Measurements from ENCODE around the gene LIMS2. TPM values are rescaled to one million over a fixed set of nuclear protein-coding genes. Genes with fewer than 3 reads are reported as not detected.

LIMS2 gene
- total and polyA plus RNA-seq, 5 donors, result 163 to 224 (median 200) TPM

DNA sequence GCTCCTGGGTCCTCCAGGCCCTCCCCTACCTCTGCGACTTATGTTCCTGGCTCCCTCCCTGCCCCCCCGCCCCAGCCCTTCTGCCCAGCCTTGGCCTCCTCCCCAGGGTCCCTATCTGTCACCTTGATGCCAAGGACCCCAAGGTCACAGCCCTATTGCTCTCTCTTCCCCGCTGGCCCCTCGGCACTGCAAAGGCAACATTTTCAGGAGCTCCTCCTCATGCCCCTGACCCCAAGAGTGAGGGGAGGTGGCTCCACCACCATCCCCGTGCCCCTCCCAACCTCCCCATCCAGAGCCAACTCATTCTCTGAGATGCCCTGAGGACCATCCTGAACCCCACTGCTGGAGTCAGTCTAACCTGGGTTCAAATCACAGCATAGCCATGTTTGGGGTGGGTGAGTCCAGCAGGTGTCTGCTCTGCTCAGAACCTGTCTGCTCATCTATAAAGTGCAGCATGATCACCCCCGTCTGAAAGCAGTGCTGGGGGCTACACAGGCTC is 11.7 kb downstream of the LIMS2 start:
- no peak for ATAC-seq
- DNase-seq, result peak in 1 of 3 donors; percentile 42
- Histone ChIP-seq H3K9me3 (ENCODE audit: control insufficient read depth, low read length) (no peaks in the 10 kb centered on the region), H3K27me3 (ENCODE audit: control insufficient read depth, insufficient read depth) (no peaks in the 10 kb centered on the region), H3K4me1 (ENCODE audit: control insufficient read depth, insufficient read depth, low read length) (peaks cover 36% of the 10 kb centered on the region), H3K27ac (ENCODE audit: low read length) (peak overlapping the region; percentile 65), H3K4me3 (ENCODE audit: low read length) (peak overlapping the region; percentile 34)
- 50% methylated on average over 6 of the region's 6 CpGs for whole genome bisulfite sequencing
- intact Hi-C loops (cut with DNase I), result no loop called here

DNA sequence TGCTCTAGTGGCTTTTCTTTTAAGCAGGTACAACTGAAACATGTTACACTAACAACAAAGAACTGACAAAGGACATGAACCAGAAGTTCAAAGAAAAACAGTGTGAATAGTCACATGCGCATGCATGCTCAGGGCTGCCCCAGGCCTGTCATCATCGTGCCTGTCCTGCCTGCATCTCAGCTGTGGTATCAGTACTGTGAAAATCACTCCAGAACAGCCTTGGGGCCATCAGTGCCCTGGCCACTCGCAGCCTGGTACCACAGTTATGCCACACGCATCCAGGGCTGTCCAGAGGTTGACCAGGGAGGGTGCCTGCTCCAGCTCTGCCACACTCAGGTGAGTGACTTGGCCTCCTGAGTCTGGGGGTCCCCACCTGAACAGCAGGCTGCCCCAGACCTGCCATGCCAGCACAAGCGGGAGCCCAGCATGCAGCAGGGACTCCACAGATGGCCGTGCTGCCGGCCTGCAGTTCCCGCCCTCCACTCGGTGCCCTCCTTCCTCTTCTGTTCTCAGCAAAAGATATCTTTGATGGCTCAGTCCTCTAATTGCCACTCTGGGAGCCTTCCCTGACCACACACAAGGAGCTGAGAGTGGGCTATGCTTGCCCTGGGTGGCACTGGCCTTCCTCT is 12.3 kb downstream of the LIMS2 start:
- peak in 1 of 3 donors; percentile 40 for DNase-seq
- Histone ChIP-seq H3K9me3 (ENCODE audit: control insufficient read depth, low read length) (no peaks in the 10 kb centered on the region), H3K4me1 (ENCODE audit: control insufficient read depth, insufficient read depth, low read length) (peaks cover 40% of the 10 kb centered on the region), H3K27ac (ENCODE audit: low read length) (peak overlapping the region; percentile 65), H3K27me3 (ENCODE audit: control insufficient read depth, insufficient read depth) (no peaks in the 10 kb centered on the region), H3K4me3 (ENCODE audit: low read length) (no peak overlapping the region)
- intact Hi-C loops (cut with DNase I), result no loop called here
- WGBS, result 56% methylated on average over 9 of the region's 9 CpGs
- no peak for ATAC-seq

DNA sequence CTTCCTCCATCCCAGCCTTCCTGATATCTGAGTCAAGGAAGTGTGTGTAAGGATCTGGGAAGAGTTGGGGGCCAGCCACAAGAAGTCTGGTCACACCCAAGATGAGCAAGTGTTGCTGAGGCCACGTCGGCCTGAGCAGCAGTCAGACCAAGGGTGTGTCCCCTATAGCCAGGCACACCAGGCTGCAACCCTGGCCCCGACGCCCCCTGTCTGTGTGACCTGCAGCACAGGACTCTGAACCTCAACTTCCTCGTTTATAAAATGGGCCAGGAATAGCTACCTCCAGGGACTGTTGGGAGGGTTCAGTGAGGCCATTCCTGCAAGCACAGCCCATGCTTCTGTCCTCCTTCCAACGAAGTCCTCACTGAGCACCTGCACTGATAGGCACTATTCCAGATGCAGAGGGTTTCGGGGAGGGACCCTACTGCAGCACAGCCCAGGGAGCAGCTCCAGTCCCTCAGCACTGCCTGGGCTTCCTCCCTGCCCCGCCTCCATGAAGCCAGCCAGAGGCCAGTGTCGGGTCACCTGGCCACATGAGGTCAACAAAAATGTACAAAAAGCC is 13.3 kb downstream of the LIMS2 start:
- Histone ChIP-seq H3K9me3 (ENCODE audit: control insufficient read depth, low read length) (no peaks in the 10 kb centered on the region), H3K27ac (ENCODE audit: low read length) (peak overlapping the region; percentile 71), H3K4me3 (ENCODE audit: low read length) (no peak overlapping the region), H3K4me1 (ENCODE audit: control insufficient read depth, insufficient read depth, low read length) (peaks cover 46% of the 10 kb centered on the region), H3K27me3 (ENCODE audit: control insufficient read depth, insufficient read depth) (no peaks in the 10 kb centered on the region)
- intact Hi-C loops (cut with DNase I), result no loop called here
- 33% methylated on average over 9 of the region's 9 CpGs for WGBS
- DNase-seq (peak; percentile 73 to 81 (median 73)), ATAC-seq (peak; percentile 14 to 66)

DNA sequence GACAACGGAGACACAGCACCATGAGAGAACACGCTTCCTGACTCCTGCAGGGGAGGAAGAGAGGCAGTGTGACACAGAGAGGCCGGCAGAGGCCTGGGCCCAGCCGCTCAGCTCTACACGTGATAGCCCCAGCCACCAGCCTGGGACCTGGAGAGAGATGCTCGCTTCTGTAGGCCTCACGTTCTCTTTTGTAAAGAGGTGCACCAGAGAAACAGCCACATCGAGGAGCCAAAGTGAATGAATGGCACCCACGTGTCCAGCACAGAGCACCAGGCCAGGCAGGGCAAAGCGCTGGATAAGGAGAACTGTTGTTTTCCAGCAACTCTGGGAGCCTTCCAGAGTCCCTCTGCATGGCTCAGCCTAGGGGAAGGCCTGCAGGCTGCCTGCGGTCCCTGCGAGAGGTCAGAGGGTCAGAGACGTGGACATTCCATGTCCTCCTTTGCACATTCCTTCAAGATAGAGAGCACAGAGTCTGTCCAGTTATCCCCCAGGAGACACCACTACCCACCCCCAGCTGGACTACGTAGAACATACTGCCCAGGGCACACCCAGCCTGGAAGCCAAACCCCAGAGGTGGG is 14.2 kb downstream of the LIMS2 start:
- WGBS, result 55% methylated on average over 14 of the region's 14 CpGs

DNA sequence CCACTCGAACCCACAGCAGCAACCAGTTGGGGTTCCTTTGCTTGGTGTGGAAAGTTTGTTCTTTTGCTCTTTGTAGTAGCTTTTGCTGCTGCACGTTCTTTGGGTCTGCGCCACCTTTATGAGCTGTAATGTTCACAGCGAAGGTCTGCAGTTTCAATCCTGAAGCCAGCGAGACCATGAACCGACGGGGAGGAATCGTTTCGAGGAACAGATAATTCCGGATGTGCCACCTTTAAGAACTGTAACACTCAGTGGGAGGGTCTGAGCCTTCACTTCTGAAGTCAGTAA is 15.1 kb downstream of the LIMS2 start:
- ATAC-seq (no peak), DNase-seq (no peak)
- no peaks in the 10 kb centered on the region for H3K9me3 ChIP-seq (ENCODE audit: control insufficient read depth, low read length)
- H3K27ac ChIP-seq (ENCODE audit: low read length), result peak overlapping the region; percentile 88
- 86% methylated on average over 10 of the region's 10 CpGs for WGBS
- H3K4me1 ChIP-seq (ENCODE audit: control insufficient read depth, insufficient read depth, low read length), result peaks cover 48% of the 10 kb centered on the region
- no peak overlapping the region for H3K4me3 ChIP-seq (ENCODE audit: low read length)
- intact Hi-C loops (cut with DNase I), result no loop called here
- no peaks in the 10 kb centered on the region for H3K27me3 ChIP-seq (ENCODE audit: control insufficient read depth, insufficient read depth)

More for the DNA sequence above, 14.2 kb downstream of the LIMS2 start:
- ATAC-seq, result peak; percentile 1 to 2
- DNase-seq, result peak in 2 of 3 donors; percentile 64 to 69
- Histone ChIP-seq H3K9me3 (ENCODE audit: control insufficient read depth, low read length) (no peaks in the 10 kb centered on the region), H3K4me3 (ENCODE audit: low read length) (no peak overlapping the region), H3K4me1 (ENCODE audit: control insufficient read depth, insufficient read depth, low read length) (peaks cover 51% of the 10 kb centered on the region), H3K27ac (ENCODE audit: low read length) (peak overlapping the region; percentile 71), H3K27me3 (ENCODE audit: control insufficient read depth, insufficient read depth) (no peaks in the 10 kb centered on the region)
- intact Hi-C loops (cut with DNase I), result no loop called here

DNA sequence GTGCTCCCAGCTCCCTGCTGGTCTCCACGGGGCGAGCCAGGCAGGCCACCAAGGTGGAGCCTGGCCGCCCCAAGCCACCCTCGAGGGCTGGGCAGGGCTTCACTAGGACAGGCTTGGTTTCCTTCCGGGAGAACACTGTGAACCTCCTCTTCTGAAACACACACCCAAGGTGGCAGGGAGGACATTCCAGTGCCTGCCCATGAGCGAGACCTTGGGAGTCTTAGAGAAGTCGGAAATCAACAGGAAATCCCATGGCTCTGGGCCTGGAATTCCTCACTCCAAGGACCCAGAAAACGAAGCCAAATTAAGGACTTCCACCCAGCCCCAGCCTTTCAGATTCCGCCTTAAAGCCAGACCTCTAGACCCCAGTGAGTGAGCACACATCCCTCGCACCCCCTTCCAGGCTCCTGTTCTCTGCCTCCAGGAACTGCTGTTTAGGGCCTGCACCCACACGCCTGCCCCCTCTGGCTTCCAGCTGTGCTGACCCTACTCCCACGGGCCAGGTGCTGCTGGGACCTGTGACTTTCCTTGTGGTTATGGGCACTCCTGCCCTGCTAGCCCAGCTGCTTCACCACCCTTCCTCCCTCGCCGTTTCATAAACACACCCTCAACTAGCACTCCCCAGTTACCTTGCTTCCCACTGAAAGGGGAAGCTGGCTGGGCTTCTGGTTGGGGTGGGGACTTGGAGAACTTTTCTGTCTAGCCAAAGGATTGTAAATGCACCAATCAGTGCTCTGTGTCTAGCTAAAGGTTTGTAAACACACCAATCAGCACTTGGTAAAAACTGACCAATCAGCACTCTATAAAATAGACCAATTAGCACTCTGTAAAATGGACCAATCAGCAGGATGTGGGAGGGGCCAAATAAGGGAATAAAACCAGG is 15.7 kb downstream of the LIMS2 start:
- intact Hi-C loops (cut with DNase I), result no loop called here
- ATAC-seq (peak; percentile 64 to 78), DNase-seq (peak; percentile 76 to 84 (median 79))
- H3K27me3 ChIP-seq (ENCODE audit: control insufficient read depth, insufficient read depth), result no peaks in the 10 kb centered on the region
- WGBS, result 48% methylated on average over 14 of the region's 14 CpGs
- peaks cover 52% of the 10 kb centered on the region for H3K4me1 ChIP-seq (ENCODE audit: control insufficient read depth, insufficient read depth, low read length)
- H3K27ac ChIP-seq (ENCODE audit: low read length), result peak overlapping the region; percentile 94
- no peaks in the 10 kb centered on the region for H3K9me3 ChIP-seq (ENCODE audit: control insufficient read depth, low read length)
- H3K4me3 ChIP-seq (ENCODE audit: low read length), result no peak overlapping the region

DNA sequence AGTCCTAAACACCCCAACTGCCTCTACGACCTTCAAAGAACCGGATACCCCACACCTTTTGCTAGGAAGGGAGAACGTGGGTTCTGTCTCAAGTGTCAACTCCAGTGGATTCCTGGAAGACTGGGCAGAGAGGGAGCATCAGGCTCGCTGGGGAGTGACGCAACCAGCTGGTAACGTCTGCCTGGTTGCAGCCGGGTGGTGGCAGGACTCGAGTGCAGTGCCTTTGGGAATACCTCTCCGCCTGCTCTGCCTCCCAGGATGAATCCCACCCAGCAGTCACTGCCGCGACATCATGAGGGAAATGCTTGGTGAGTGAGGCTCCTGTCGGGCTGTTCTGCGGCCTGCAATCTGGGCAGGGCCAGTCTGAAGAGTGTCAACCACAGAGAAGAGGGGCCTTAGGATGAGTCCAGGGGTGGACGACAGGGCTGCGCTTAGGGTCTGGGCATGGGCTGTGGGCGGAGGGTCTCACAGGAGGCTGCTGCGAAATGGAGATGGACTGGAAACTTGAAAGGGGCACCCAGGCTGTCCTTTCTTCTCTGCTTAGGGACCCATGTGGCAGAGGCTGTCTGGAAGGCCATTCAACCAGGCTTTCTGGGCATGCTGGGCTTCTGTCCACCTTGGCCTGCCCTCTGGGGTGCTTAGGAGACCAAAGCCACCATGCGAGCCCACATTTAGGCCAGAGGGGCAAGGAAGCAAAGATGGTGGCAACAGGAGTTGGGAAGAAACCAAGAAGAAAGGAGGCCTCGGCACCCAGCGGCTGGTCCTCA is 16.5 kb downstream of the LIMS2 start:
- no peaks in the 10 kb centered on the region for H3K9me3 ChIP-seq (ENCODE audit: control insufficient read depth, low read length)
- WGBS, result 76% methylated on average over 20 of the region's 20 CpGs
- no peaks in the 10 kb centered on the region for H3K27me3 ChIP-seq (ENCODE audit: control insufficient read depth, insufficient read depth)
- no peak for ATAC-seq
- DNase-seq, result peak; percentile 45 to 47 (median 45)
- H3K4me3 ChIP-seq (ENCODE audit: low read length), result no peak overlapping the region
- peak overlapping the region; percentile 94 for H3K27ac ChIP-seq (ENCODE audit: low read length)
- H3K4me1 ChIP-seq (ENCODE audit: control insufficient read depth, insufficient read depth, low read length), result peaks cover 53% of the 10 kb centered on the region
- intact Hi-C loops (cut with DNase I), result no loop called here

DNA sequence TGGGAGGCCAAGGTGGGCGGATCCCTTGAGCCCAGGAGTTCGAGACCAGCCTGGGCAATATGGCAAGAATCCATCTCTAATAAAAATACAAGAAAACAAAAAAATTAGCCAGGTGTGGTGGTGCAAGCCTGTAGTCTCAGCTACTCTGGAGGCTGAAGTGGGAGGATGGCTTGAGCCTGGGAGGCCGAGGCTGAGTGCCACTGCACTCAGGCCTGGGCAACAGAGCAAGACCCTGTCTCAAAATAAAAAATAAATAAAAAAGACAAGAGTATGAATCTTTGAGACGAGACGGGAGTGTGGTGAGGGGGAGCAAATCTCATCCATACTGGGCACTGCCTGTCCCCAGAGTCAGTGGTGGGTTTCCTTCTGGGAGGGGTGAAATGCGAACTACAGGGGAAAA is 17.2 kb downstream of the LIMS2 start:
- ATAC-seq, result no peak
- WGBS, result 86% methylated on average over 6 of the region's 6 CpGs
- no peak overlapping the region for H3K4me3 ChIP-seq (ENCODE audit: low read length)
- intact Hi-C loops (cut with DNase I), result no loop called here
- peaks cover 58% of the 10 kb centered on the region for H3K4me1 ChIP-seq (ENCODE audit: control insufficient read depth, insufficient read depth, low read length)
- DNase-seq, result peak in 1 of 3 donors; percentile 18
- H3K9me3 ChIP-seq (ENCODE audit: control insufficient read depth, low read length), result no peaks in the 10 kb centered on the region
- H3K27me3 ChIP-seq (ENCODE audit: control insufficient read depth, insufficient read depth), result no peaks in the 10 kb centered on the region
- H3K27ac ChIP-seq (ENCODE audit: low read length), result peak overlapping the region; percentile 94

DNA sequence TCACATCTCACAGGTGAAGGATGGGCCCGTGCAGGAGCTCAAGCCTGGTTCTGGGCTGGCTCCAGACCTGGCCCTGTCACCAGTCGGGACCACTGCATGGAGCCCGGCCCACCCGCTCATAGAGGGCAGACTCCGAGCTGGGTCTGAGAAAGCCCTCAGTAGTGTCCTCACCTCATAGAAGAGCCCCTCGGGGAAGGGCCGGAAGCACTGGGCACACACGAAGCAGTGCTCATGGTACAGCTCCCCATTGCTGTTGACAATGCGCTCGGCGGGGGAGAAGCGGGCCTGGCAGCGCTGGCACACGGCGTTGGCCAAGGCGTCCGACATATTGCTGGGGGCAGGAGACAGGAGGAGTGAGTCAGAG is 18.1 kb downstream of the LIMS2 start:
- DNase-seq (peak; percentile 11 to 47 (median 33)), ATAC-seq (no peak)
- Histone ChIP-seq H3K27ac (ENCODE audit: low read length) (peak overlapping the region; percentile 10), H3K27me3 (ENCODE audit: control insufficient read depth, insufficient read depth) (no peaks in the 10 kb centered on the region), H3K4me1 (ENCODE audit: control insufficient read depth, insufficient read depth, low read length) (peaks cover 59% of the 10 kb centered on the region), H3K4me3 (ENCODE audit: low read length) (no peak overlapping the region), H3K9me3 (ENCODE audit: control insufficient read depth, low read length) (no peaks in the 10 kb centered on the region)
- WGBS, result 89% methylated on average over 17 of the region's 17 CpGs
- intact Hi-C loops (cut with DNase I), result no loop called here

DNA sequence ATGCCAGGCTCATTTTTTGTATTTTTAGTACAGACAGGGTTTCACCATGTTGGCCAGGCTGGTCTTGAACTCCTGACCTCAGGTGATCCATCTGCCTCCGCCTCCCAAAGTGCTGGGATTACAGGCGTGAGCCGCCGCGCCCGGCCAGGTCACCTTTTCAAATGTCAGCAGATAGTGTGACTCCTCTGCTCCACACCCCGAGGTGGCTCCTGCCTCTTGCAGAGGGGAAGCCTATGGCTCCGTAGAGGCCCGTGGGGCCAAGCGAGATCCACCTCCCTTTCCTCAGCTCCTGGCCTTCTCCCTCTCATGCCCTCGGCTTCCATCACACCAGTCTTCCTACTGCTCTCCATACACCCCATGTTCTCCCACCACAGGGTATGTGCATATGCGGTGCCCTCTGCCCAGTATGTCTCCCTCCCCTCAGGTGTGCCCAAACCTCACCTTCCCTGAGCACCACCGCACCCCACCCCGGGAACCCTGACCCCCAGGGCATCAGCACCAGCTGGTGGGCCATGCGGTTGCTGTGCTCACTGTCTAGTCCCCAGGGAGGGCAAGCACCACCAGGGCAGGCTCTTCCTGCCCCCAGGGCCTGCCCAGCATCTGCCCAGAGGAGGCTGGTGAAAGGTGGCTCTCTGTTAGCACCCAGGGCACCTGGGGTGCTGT is 18.6 kb downstream of the LIMS2 start:
- Histone ChIP-seq H3K4me3 (ENCODE audit: low read length) (no peak overlapping the region), H3K27me3 (ENCODE audit: control insufficient read depth, insufficient read depth) (no peaks in the 10 kb centered on the region), H3K9me3 (ENCODE audit: control insufficient read depth, low read length) (no peaks in the 10 kb centered on the region), H3K27ac (ENCODE audit: low read length) (peak overlapping the region; percentile 10), H3K4me1 (ENCODE audit: control insufficient read depth, insufficient read depth, low read length) (peaks cover 55% of the 10 kb centered on the region)
- DNase-seq, result peak; percentile 21 to 55 (median 43)
- no peak for ATAC-seq
- intact Hi-C loops (cut with DNase I), result no loop called here
- WGBS, result 72% methylated on average over 15 of the region's 15 CpGs
